ENCODE measurements around the gene USP9Y. TPM values are rescaled to one million over a fixed set of nuclear protein-coding genes. Genes with fewer than 3 reads are reported as not detected.

USP9Y gene
- total RNA-seq, 1 donor from 2014 or later: not detected

- H3K36me3 ChIP-seq: no peaks in the 10 kb centered on the region
- H3K27ac Mint-ChIP-seq: no peak overlapping the region
- no peaks in the 10 kb centered on the region for H3K4me1 Mint-ChIP-seq
- no peak overlapping the region for H3K4me3 ChIP-seq
- no peaks in the 10 kb centered on the region for H3K27me3 ChIP-seq
- H3K4me3 Mint-ChIP-seq: no peak overlapping the region
- H3K27ac ChIP-seq: no peak overlapping the region
- H3K79me2 ChIP-seq (ENCODE audit: low read depth): no peaks in the 10 kb centered on the region
- no peak for TF ChIP-seq EZH2 (IDR thresholded peaks at IDR 0.05)
- TF ChIP-seq EZH2phosphoT487 (IDR thresholded peaks at IDR 0.05): no peak
- TF ChIP-seq CTCF (IDR thresholded peaks at IDR 0.05): no peak
- H3F3A ChIP-seq (ENCODE audit: low read depth): no peaks in the 10 kb centered on the region
- DNase-seq (ENCODE audit: low spot score): no peak
- H3K27me3 Mint-ChIP-seq (ENCODE audit: insufficient read depth, low read depth): no peaks in the 10 kb centered on the region
- H3K36me3 Mint-ChIP-seq: no peaks in the 10 kb centered on the region
- H3K9me3 ChIP-seq (ENCODE audit: low read depth): no peaks in the 10 kb centered on the region
- no peaks in the 10 kb centered on the region for H3K9me3 Mint-ChIP-seq
- no peak overlapping the region for H2AFZ ChIP-seq (replicated peaks)
- no peak overlapping the region for H3K9ac ChIP-seq
- no peaks in the 10 kb centered on the region for H3K4me1 ChIP-seq
- no peak overlapping the region for H3K4me2 ChIP-seq
- H4K20me1 ChIP-seq (ENCODE audit: low read depth): no peaks in the 10 kb centered on the region
These were observed 93.0 kb downstream of the USP9Y start for GRCh38 chrY:12793999-12794398.

- H3K27me3 Mint-ChIP-seq (ENCODE audit: insufficient read depth, low read depth): no peaks in the 10 kb centered on the region
- H3K79me2 ChIP-seq (ENCODE audit: low read depth): no peaks in the 10 kb centered on the region
- no peaks in the 10 kb centered on the region for H4K20me1 ChIP-seq (ENCODE audit: low read depth)
- H3K36me3 Mint-ChIP-seq: no peaks in the 10 kb centered on the region
- H3K27me3 ChIP-seq: no peaks in the 10 kb centered on the region
- no peak overlapping the region for H3K9ac ChIP-seq
- H3K4me1 Mint-ChIP-seq: no peaks in the 10 kb centered on the region
- no peaks in the 10 kb centered on the region for H3K36me3 ChIP-seq
- H3K4me2 ChIP-seq: no peak overlapping the region
- no peak for DNase-seq (ENCODE audit: low spot score)
- H3K4me1 ChIP-seq: no peaks in the 10 kb centered on the region
- H3K27ac ChIP-seq: no peak overlapping the region
- H3K4me3 Mint-ChIP-seq: no peak overlapping the region
- TF ChIP-seq CTCF (IDR thresholded peaks at IDR 0.05): no peak
- no peak for TF ChIP-seq EZH2 (IDR thresholded peaks at IDR 0.05)
- TF ChIP-seq EZH2phosphoT487 (IDR thresholded peaks at IDR 0.05): no peak
- H3K4me3 ChIP-seq: no peak overlapping the region
- no peaks in the 10 kb centered on the region for H3K9me3 ChIP-seq (ENCODE audit: low read depth)
- H3K9me3 Mint-ChIP-seq: no peaks in the 10 kb centered on the region
- H3K27ac Mint-ChIP-seq: no peak overlapping the region
- H3F3A ChIP-seq (ENCODE audit: low read depth): no peaks in the 10 kb centered on the region
- no peak overlapping the region for H2AFZ ChIP-seq (replicated peaks)
These were observed 107.0 kb downstream of the USP9Y start for GRCh38 chrY:12808046-12808445.

GRCh38 chrY:12809034-12809433 is 108.0 kb downstream of the USP9Y start:
- H3K27me3 ChIP-seq: no peaks in the 10 kb centered on the region
- no peaks in the 10 kb centered on the region for H3K9me3 ChIP-seq (ENCODE audit: low read depth)
- TF ChIP-seq EZH2phosphoT487 (IDR thresholded peaks at IDR 0.05) (no peak), EZH2 (IDR thresholded peaks at IDR 0.05) (no peak), CTCF (IDR thresholded peaks at IDR 0.05) (no peak)
- H3F3A ChIP-seq (ENCODE audit: low read depth): no peaks in the 10 kb centered on the region
- H3K4me3 Mint-ChIP-seq: no peak overlapping the region
- H4K20me1 ChIP-seq (ENCODE audit: low read depth): no peaks in the 10 kb centered on the region
- no peaks in the 10 kb centered on the region for H3K36me3 Mint-ChIP-seq
- no peaks in the 10 kb centered on the region for H3K4me1 Mint-ChIP-seq
- no peak overlapping the region for H2AFZ ChIP-seq (replicated peaks)
- no peaks in the 10 kb centered on the region for H3K27me3 Mint-ChIP-seq (ENCODE audit: insufficient read depth, low read depth)
- DNase-seq (ENCODE audit: low spot score): no peak
- no peaks in the 10 kb centered on the region for H3K36me3 ChIP-seq
- no peak overlapping the region for H3K4me2 ChIP-seq
- H3K4me3 ChIP-seq: no peak overlapping the region
- no peak overlapping the region for H3K9ac ChIP-seq
- no peak overlapping the region for H3K27ac ChIP-seq
- no peaks in the 10 kb centered on the region for H3K9me3 Mint-ChIP-seq
- H3K27ac Mint-ChIP-seq: no peak overlapping the region
- H3K79me2 ChIP-seq (ENCODE audit: low read depth): no peaks in the 10 kb centered on the region
- no peaks in the 10 kb centered on the region for H3K4me1 ChIP-seq
